Measurements from ENCODE around the gene PTF1A. TPM values are rescaled to one million over a fixed set of nuclear protein-coding genes. Genes with fewer than 3 reads are reported as not detected.

PTF1A gene
- total and polyA plus RNA-seq, 4 donors = not detected

DNA sequence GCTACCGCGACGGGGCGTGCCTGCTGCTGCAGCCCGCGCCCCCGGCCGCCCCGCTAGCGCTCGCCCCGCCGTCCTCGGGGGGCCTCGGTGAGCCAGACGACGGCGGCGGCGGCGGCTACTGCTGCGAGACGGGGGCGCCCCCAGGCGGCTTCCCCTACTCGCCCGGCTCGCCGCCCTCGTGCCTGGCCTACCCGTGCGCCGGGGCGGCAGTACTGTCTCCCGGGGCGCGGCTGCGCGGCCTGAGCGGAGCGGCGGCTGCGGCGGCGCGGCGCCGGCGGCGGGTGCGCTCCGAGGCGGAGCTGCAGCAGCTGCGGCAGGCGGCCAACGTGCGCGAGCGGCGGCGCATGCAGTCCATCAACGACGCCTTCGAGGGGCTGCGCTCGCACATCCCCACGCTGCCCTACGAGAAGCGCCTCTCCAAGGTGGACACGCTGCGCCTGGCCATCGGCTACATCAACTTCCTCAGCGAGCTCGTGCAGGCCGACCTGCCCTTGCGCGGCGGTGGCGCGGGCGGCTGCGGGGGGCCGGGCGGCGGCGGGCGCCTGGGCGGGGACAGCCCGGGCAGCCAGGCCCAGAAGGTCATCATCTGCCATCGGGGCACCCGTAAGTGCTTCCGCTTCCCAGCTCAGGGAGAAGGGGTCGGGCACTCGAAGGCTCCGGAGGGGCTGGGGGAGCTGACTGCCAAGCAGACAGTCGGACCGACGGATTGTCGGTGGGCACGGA is 761 bp downstream of the PTF1A start:
- Histone ChIP-seq H3K4me3 (ENCODE audit: low read depth in 1 of 3, low read length in 3 of 3) (peak overlapping the region in 1 of 3 donors; percentile 21), H3K27me3 (ENCODE audit: control insufficient read depth in 4 of 4, insufficient read depth in 4 of 4, low read length in 3 of 4) (peaks cover 5 to 34% (median 10%) of the 10 kb centered on the region in 4 donors), H3K9ac (ENCODE audit: low read depth in 1 of 2, low read length in 2 of 2) (no peak overlapping the region), H3K4me1 (ENCODE audit: control insufficient read depth in 4 of 4, insufficient read depth in 4 of 4, low read length in 3 of 4) (peaks cover 3 to 24% (median 10%) of the 10 kb centered on the region in 4 donors), H3K36me3 (ENCODE audit: control insufficient read depth in 4 of 4, insufficient read depth in 3 of 4, low read depth in 1 of 4, low read length in 3 of 4) (no peaks in the 10 kb centered on the region), H3K27ac (ENCODE audit: low read depth in 1 of 2, low read length in 2 of 2) (no peak overlapping the region), H3K9me3 (ENCODE audit: control insufficient read depth in 4 of 4, low read length in 3 of 4) (no peaks in the 10 kb centered on the region)
- 4% methylated on average over 100 of the region's 100 CpGs for WGBS
- no peak for TF ChIP-seq FOXA2 (IDR thresholded peaks at IDR 0.05)
- no peak for TF ChIP-seq RAD21 (IDR thresholded peaks at IDR 0.05)
- no peak for TF ChIP-seq TAF1 (conservative IDR thresholded peaks at IDR 0.05)
- no peak for TF ChIP-seq JUND (IDR thresholded peaks at IDR 0.05)
- no peak for TF ChIP-seq SP1 (IDR thresholded peaks at IDR 0.05)
- no peak for DNase-seq (ENCODE audit: low spot score)

DNA sequence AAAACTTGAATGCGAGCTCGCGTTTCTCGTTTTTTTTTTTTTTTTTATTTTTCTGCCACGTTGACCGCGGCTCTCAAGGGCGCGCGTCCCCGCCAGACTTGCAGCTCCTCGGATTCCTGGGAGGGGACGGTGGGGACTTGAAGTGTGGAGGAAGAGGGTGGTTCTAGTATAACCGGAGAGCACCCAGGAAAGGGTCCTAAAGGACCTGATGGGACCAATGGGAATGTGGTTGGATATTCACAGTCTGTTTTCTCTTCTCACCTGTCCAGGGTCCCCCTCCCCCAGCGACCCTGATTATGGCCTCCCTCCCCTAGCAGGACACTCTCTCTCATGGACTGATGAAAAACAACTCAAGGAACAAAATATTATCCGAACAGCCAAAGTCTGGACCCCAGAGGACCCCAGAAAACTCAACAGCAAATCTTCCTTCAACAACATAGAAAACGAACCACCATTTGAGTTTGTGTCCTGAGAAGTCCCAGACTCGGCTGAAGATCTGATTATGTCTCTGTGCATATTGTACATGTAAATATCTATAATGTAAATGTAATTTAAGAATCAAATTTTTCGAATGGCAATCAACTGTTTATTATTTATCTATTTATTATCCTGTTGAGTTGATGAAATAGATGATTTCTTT is 1.4 kb downstream of the PTF1A start:
- H3K4me3 ChIP-seq (ENCODE audit: low read depth in 1 of 3, low read length in 3 of 3) = no peak overlapping the region
- H3K27me3 ChIP-seq (ENCODE audit: control insufficient read depth in 4 of 4, insufficient read depth in 4 of 4, low read length in 3 of 4) = peaks cover 6 to 34% (median 12%) of the 10 kb centered on the region in 4 donors
- no peak overlapping the region for H3K27ac ChIP-seq (ENCODE audit: low read depth in 1 of 2, low read length in 2 of 2)
- no peak for DNase-seq (ENCODE audit: low spot score)
- WGBS = 5% methylated on average over 19 of the region's 19 CpGs
- TF ChIP-seq HNF4A (conservative IDR thresholded peaks at IDR 0.05) (no peak), EGR1 (IDR thresholded peaks at IDR 0.05; ENCODE audit: low read depth in 2 of 2) (no peak), YY1 (IDR thresholded peaks at IDR 0.05) (no peak), HNF4G (IDR thresholded peaks at IDR 0.05) (no peak), TAF1 (conservative IDR thresholded peaks at IDR 0.05) (no peak), JUND (IDR thresholded peaks at IDR 0.05) (no peak), FOXA1 (IDR thresholded peaks at IDR 0.05) (no peak), RAD21 (IDR thresholded peaks at IDR 0.05) (no peak), GABPA (IDR thresholded peaks at IDR 0.05 in 1 of 2, conservative IDR thresholded peaks at IDR 0.05 in 1 of 2) (no peak), FOXA2 (IDR thresholded peaks at IDR 0.05) (no peak), SP1 (IDR thresholded peaks at IDR 0.05) (no peak), RXRA (IDR thresholded peaks at IDR 0.05) (no peak), NR2F2 (IDR thresholded peaks at IDR 0.05) (no peak)
- TF ChIP-seq, protein P1, sequence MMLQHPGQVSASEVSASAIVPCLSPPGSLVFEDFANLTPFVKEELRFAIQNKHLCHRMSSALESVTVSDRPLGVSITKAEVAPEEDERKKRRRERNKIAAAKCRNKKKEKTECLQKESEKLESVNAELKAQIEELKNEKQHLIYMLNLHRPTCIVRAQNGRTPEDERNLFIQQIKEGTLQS (IDR thresholded peaks at IDR 0.05) = no peak
- TF ChIP-seq, protein P2, sequence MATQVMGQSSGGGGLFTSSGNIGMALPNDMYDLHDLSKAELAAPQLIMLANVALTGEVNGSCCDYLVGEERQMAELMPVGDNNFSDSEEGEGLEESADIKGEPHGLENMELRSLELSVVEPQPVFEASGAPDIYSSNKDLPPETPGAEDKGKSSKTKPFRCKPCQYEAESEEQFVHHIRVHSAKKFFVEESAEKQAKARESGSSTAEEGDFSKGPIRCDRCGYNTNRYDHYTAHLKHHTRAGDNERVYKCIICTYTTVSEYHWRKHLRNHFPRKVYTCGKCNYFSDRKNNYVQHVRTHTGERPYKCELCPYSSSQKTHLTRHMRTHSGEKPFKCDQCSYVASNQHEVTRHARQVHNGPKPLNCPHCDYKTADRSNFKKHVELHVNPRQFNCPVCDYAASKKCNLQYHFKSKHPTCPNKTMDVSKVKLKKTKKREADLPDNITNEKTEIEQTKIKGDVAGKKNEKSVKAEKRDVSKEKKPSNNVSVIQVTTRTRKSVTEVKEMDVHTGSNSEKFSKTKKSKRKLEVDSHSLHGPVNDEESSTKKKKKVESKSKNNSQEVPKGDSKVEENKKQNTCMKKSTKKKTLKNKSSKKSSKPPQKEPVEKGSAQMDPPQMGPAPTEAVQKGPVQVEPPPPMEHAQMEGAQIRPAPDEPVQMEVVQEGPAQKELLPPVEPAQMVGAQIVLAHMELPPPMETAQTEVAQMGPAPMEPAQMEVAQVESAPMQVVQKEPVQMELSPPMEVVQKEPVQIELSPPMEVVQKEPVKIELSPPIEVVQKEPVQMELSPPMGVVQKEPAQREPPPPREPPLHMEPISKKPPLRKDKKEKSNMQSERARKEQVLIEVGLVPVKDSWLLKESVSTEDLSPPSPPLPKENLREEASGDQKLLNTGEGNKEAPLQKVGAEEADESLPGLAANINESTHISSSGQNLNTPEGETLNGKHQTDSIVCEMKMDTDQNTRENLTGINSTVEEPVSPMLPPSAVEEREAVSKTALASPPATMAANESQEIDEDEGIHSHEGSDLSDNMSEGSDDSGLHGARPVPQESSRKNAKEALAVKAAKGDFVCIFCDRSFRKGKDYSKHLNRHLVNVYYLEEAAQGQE (IDR thresholded peaks at IDR 0.05) = no peak
- TF ChIP-seq, protein P3, sequence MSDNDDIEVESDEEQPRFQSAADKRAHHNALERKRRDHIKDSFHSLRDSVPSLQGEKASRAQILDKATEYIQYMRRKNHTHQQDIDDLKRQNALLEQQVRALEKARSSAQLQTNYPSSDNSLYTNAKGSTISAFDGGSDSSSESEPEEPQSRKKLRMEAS (IDR thresholded peaks at IDR 0.05) = no peak
- TF ChIP-seq, protein P4, sequence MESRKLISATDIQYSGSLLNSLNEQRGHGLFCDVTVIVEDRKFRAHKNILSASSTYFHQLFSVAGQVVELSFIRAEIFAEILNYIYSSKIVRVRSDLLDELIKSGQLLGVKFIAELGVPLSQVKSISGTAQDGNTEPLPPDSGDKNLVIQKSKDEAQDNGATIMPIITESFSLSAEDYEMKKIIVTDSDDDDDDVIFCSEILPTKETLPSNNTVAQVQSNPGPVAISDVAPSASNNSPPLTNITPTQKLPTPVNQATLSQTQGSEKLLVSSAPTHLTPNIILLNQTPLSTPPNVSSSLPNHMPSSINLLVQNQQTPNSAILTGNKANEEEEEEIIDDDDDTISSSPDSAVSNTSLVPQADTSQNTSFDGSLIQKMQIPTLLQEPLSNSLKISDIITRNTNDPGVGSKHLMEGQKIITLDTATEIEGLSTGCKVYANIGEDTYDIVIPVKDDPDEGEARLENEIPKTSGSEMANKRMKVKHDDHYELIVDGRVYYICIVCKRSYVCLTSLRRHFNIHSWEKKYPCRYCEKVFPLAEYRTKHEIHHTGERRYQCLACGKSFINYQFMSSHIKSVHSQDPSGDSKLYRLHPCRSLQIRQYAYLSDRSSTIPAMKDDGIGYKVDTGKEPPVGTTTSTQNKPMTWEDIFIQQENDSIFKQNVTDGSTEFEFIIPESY (IDR thresholded peaks at IDR 0.05) = no peak
- no peaks in the 10 kb centered on the region for H3K9me3 ChIP-seq (ENCODE audit: control insufficient read depth in 4 of 4, low read length in 3 of 4)
- no peaks in the 10 kb centered on the region for H3K36me3 ChIP-seq (ENCODE audit: control insufficient read depth in 4 of 4, insufficient read depth in 3 of 4, low read depth in 1 of 4, low read length in 3 of 4)
- peaks cover 3 to 24% (median 10%) of the 10 kb centered on the region in 4 donors for H3K4me1 ChIP-seq (ENCODE audit: control insufficient read depth in 4 of 4, insufficient read depth in 4 of 4, low read length in 3 of 4)
- no peak overlapping the region for H3K9ac ChIP-seq (ENCODE audit: low read depth in 1 of 2, low read length in 2 of 2)
